K562 (cell line): ENCODE results near the gene DMD. TPM values are rescaled to one million over a fixed set of nuclear protein-coding genes. Genes with fewer than 3 reads are reported as not detected.

Experiments
- ATAC-seq: fragments of 200-7000 bp; cut with Tn5 transposase; 3 replicates; pipeline ENCODE4 v1.9.1; 2020; ENCODE audit warnings: moderate library complexity
- BruUV-seq: library from RNA; stranded (reverse); fragments of 400-500 nt; replicated peaks from 2 replicates; lab custom pipeline; 2021; lab: Mats Ljungman, UMichigan
- CTCF ChIA-PET: fragments of 300-600 bp; formaldehyde crosslinking; extraction: SDS; loops from one replicate; lab custom pipeline; 2021; ENCODE audit warnings: low intra/inter-chr PET ratio; lab: Yijun Ruan, JAX
- POLR2A ChIA-PET: fragments of 300-600, 350-650 bp; sonication (Branson Sonifier 250); formaldehyde crosslinking; extraction: SDS; loops from one replicate; lab custom pipeline; 2021; ENCODE audit warnings: antibody characterized with exemption, inconsistent platforms; lab: Yijun Ruan, JAX
- DNase-seq, 4 experiments: peaks; one replicate each; pipeline versions ENCODE4 v3.0.0 to v3.0.0-alpha.2; 2011 to 2018; ENCODE audit warnings: low spot score in 3 of 4, mixed read lengths in 3 of 4; ENCODE audit errors: extremely low read depth in 1 of 4
- FAIRE-seq: peaks from 2 replicates; lab custom pipeline; 2011; peaks lifted over from hg19 to GRCh38; lab: Jason Lieb, UNC
- H2AFZ ChIP-seq: 2 replicates; pipeline ENCODE4 v1.6.0; 2011; ENCODE audit warnings: low read depth, low read length, control low read depth, inconsistent platforms
- H3K27ac ChIP-seq: fragments of 200-600 bp; 3 replicates; pipeline ENCODE4 v1.8.0; 2011; ENCODE audit warnings: low read depth, mild to moderate bottlenecking, control low read depth, inconsistent platforms, low read length, moderate library complexity, mixed read lengths; ENCODE audit errors: extremely low read depth
- H3K27me3 ChIP-seq, 2 experiments: fragments of 300-600 bp in 1 of 2; 2 replicates in 1 of 2; 3 replicates in 1 of 2; pipeline versions ENCODE4 v1.6.0 to v1.8.0; 2011; ENCODE audit warnings: inconsistent platforms in 2 of 2, low read length in 2 of 2, mild to moderate bottlenecking in 1 of 2, mixed read lengths in 1 of 2, moderate library complexity in 1 of 2; ENCODE audit not compliant: control insufficient read depth in 2 of 2, insufficient read depth in 2 of 2
- H3K36me3 ChIP-seq: fragments of 300-600 bp; 3 replicates; pipeline ENCODE4 v1.8.0; 2011; ENCODE audit warnings: mild to moderate bottlenecking, low read length, inconsistent platforms; ENCODE audit not compliant: control insufficient read depth, insufficient read depth
- H3K4me1 ChIP-seq, 2 experiments: fragments of 200-600 bp in 1 of 2; replicated peaks in 1 of 2; 2 replicates in 1 of 2; 3 replicates in 1 of 2; pipeline versions ENCODE4 v1.5.1 to v1.8.0; 2011; ENCODE audit warnings: inconsistent platforms in 2 of 2, low read length in 2 of 2, mild to moderate bottlenecking in 1 of 2, mixed read lengths in 1 of 2, moderate library complexity in 1 of 2; ENCODE audit not compliant: control insufficient read depth in 2 of 2, insufficient read depth in 2 of 2
- H3K4me2 ChIP-seq: 2 replicates; pipeline ENCODE4 v1.6.1; 2011; ENCODE audit warnings: low read length, control low read depth, inconsistent platforms, mixed read lengths; ENCODE audit not compliant: insufficient read depth
- H3K4me3 ChIP-seq: fragments of 200-600 bp; sonication (generic), shearing (Covaris generic); 2 replicates; pipeline ENCODE4 v1.5.1; 2016; ENCODE audit warnings: control low read depth, inconsistent platforms
- H3K79me2 ChIP-seq: fragments of 200-600 bp; 3 replicates; pipeline ENCODE4 v1.8.0; 2011; ENCODE audit warnings: low read length, inconsistent platforms; ENCODE audit not compliant: control insufficient read depth, insufficient read depth
- H3K9ac ChIP-seq, 2 experiments: 2 replicates each; pipeline versions ENCODE4 v1.6.0 to v1.6.1; 2011; ENCODE audit warnings: low read depth in 2 of 2, low read length in 2 of 2, control low read depth in 1 of 2, inconsistent platforms in 1 of 2, mild to moderate bottlenecking in 1 of 2, mixed read lengths in 1 of 2; ENCODE audit not compliant: insufficient read depth in 1 of 2
- H3K9me1 ChIP-seq: one replicate; pipeline ENCODE4 v1.6.0; 2011; ENCODE audit warnings: inconsistent platforms, mild to moderate bottlenecking, low read length, moderate library complexity; ENCODE audit not compliant: control insufficient read depth, insufficient read depth
- H3K9me3 ChIP-seq: replicated peaks from 2 replicates; pipeline ENCODE4 v1.5.1; 2011; ENCODE audit warnings: low read depth, low read length, inconsistent platforms; ENCODE audit not compliant: control insufficient read depth, insufficient read depth
- H4K20me1 ChIP-seq: replicated peaks from 2 replicates; pipeline ENCODE4 v1.6.1; 2011; ENCODE audit warnings: low read length, inconsistent platforms, mixed read lengths; ENCODE audit not compliant: control insufficient read depth, insufficient read depth
- EGR1 ChIP-seq: fragments of 450-650 bp; conservative IDR thresholded peaks from 2 replicates; pipeline ENCODE4 v1.6.1; 2017; ENCODE audit warnings: mild to moderate bottlenecking
- ELF2 ChIP-seq: fragments of 250-450 bp; sonication (Bioruptor Pico); IDR thresholded peaks from 2 replicates; pipeline ENCODE4 v1.5.0; 2021; ENCODE audit warnings: mild to moderate bottlenecking
- FOSL1 ChIP-seq: fragments of 200-800 bp; sonication (Bioruptor generic); conservative IDR thresholded peaks from 2 replicates; pipeline ENCODE4 v1.6.1; 2016; ENCODE audit warnings: missing genetic modification characterization, missing compliant biosample characterization
- FOXM1 ChIP-seq, 2 experiments: fragments of 450-650 bp in 1 of 2; sonication (generic) in 1 of 2; formaldehyde crosslinking in 1 of 2; IDR thresholded peaks; 2 replicates each; pipeline versions ENCODE4 v1.6.1 to v1.9.0; 2017 to 2022; ENCODE audit warnings: low read depth in 2 of 2, mild to moderate bottlenecking in 2 of 2, missing genetic modification reagents in 1 of 2, moderate library complexity in 1 of 2
- HMGN3 ChIP-seq: IDR thresholded peaks from 2 replicates; pipeline ENCODE4 v1.6.1; 2011; ENCODE audit warnings: borderline replicate concordance, low read depth, mild to moderate bottlenecking, mixed read lengths, low read length; ENCODE audit not compliant: insufficient read length; ENCODE audit errors: extremely low read depth
- HNRNPL ChIP-seq: fragments of 200-400 bp; formaldehyde crosslinking; IDR thresholded peaks from 2 replicates; pipeline ENCODE4 v1.6.1; 2017; ENCODE audit warnings: low read depth, mild to moderate bottlenecking, low read length
- JUND ChIP-seq, 2 experiments: IDR thresholded peaks; 2 replicates in 1 of 2; 3 replicates in 1 of 2; pipeline ENCODE4 v1.6.1; 2011; ENCODE audit warnings: borderline replicate concordance in 2 of 2, low read depth in 2 of 2, low read length in 2 of 2, improper control_type of control experiment in 1 of 2, missing biosample characterization in 1 of 2, missing genetic modification characterization in 1 of 2, missing genetic modification reagents in 1 of 2
- PRMT5 ChIP-seq: sonication (generic); formaldehyde crosslinking; IDR thresholded peaks from 2 replicates; pipeline ENCODE4 v1.5.0; 2020; ENCODE audit warnings: missing genetic modification reagents
- SMARCE1 ChIP-seq: fragments of 450-650 bp; IDR thresholded peaks from 2 replicates; pipeline ENCODE4 v1.7.1; 2016; ENCODE audit warnings: mild to moderate bottlenecking
- STAT5A ChIP-seq: IDR thresholded peaks from 2 replicates; pipeline ENCODE4 v1.6.1; 2012; ENCODE audit warnings: low read length, inconsistent platforms, borderline replicate concordance
- ZNF384 ChIP-seq: IDR thresholded peaks from 2 replicates; pipeline ENCODE4 v1.6.1; 2012; ENCODE audit warnings: low read depth, low read length, improper control_type of control experiment
- WGBS: fragments of 100-300 bp; shearing (Covaris generic); methylation state at CpG from one replicate; pipeline ENCODE4 v1.1.6; 2016; ENCODE audit warnings: low coverage, mixed read lengths; ENCODE audit not compliant: insufficient coverage; ENCODE audit errors: missing lambda C conversion rate; 5-methylcytosine and 5-hydroxymethylcytosine counted together
- in situ Hi-C: fragments of 300-500 bp; cut with MboI; formaldehyde crosslinking; loops from 4 replicates; pipeline ENCODE4 v1.15.0; 2018; ENCODE audit warnings: inconsistent platforms, mixed read lengths
- intact Hi-C: fragments of 100-400 bp; cut with micrococcal nuclease; formaldehyde crosslinking; loops from 2 replicates; pipeline ENCODE4 v1.14.2; 2022
- polyA plus RNA-seq, 8 experiments: library from polyadenylated mRNA; depleted of rRNA in 4 of 8; stranded (reverse) in 5 of 8; unstranded in 3 of 8; fragments of >200 nt; fragmentation: Nextera tagmentation in 2 of 8; fragmentation: Illumina TruSeq in 1 of 8; extraction: Ambion mirVana in 2 of 8; extraction: Trizol in 1 of 8; gene quantifications; 2 replicates each; pipeline versions ENCODE4 v1.2.1 to v1.2.3, GENCODE V29; 2011 to 2014; ENCODE audit warnings: inconsistent platforms in 1 of 8, missing spikeins in 1 of 8
- total RNA-seq, 7 experiments: library from RNA; depleted of rRNA in 6 of 7; stranded (reverse); fragments of >200 nt in 6 of 7; fragmentation: Illumina TruSeq in 2 of 7; extraction: Trizol in 2 of 7; gene quantifications; 2 replicates each; pipeline versions ENCODE4 v1.2.1 to v1.2.3, GENCODE V29; 2011 to 2021; ENCODE audit warnings: low replicate concordance in 1 of 7
- TF ChIP-seq, protein P1 (sequence below): fragments of 450-650 bp; conservative IDR thresholded peaks from 2 replicates; pipeline ENCODE4 v1.6.1; 2016; ENCODE audit warnings: missing genetic modification characterization, low read depth, mild to moderate bottlenecking, control low read depth, missing compliant biosample characterization

DMD gene
- total and polyA plus RNA-seq, 9 of the 15 experiments (the other 6 are each of a cell fraction or from before 2014, with no cell fraction given) = 3.8 to 20.4 (median 11.4) TPM

DNA sequence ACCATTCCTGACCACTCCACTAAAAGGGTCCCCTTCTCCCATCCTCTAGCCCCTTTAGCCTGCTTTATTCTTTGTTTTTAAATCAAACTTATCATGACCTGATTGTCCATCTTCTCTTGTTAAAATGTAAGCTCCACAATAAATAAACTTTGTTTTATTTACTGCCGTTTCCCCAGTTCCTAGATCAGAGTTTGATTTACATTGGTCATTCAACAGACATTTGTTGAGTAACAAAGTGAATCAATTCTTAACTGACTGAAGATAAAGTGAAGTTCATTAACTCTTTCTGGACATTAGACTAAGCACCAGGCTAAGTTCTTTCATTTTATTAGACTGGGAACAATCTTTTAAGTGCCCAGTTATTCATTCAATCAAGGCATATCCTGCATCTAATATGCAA is 1876.4 kb downstream of the DMD start:
- ChIA-PET POLR2A (no interaction called here), CTCF (no interaction called here)
- Histone ChIP-seq H2AFZ (no peak overlapping the region), H3K4me2 (no peak overlapping the region), H4K20me1 (no peaks in the 10 kb centered on the region), H3K9me3 (no peaks in the 10 kb centered on the region), H3K9ac (no peak overlapping the region), H3K4me1 (peaks cover 0 to 9% of the 10 kb centered on the region in 2 experiments; a peak in 3 of 5 replicates), H3K27me3 (no peaks in the 10 kb centered on the region), H3K4me3 (no peak overlapping the region), H3K9me1 (no peaks in the 10 kb centered on the region), H3K27ac (no peak overlapping the region), H3K79me2 (no peaks in the 10 kb centered on the region), H3K36me3 (no peaks in the 10 kb centered on the region)
- DNase-seq (no peak), ATAC-seq (no peak), FAIRE-seq (no peak)
- BruUV-seq = no TSS peak
- TF ChIP-seq HNRNPL (no peak), PRMT5 (CRISPR knock-in tag) (no peak), FOXM1 (IDR thresholded peaks at IDR 0.05; ENCODE audit: low read depth) (no peak), FOXM1 (CRISPR knock-in tag; IDR thresholded peaks at IDR 0.05; ENCODE audit: low read depth) (no peak), STAT5A (no peak), ELF2 (CRISPR knock-in tag) (no peak), SMARCE1 (no peak)
- WGBS = 40% methylated on average over 1 of the region's 1 CpG
- in situ Hi-C loops = no loop called here
- intact Hi-C loops = no loop called here

DNA sequence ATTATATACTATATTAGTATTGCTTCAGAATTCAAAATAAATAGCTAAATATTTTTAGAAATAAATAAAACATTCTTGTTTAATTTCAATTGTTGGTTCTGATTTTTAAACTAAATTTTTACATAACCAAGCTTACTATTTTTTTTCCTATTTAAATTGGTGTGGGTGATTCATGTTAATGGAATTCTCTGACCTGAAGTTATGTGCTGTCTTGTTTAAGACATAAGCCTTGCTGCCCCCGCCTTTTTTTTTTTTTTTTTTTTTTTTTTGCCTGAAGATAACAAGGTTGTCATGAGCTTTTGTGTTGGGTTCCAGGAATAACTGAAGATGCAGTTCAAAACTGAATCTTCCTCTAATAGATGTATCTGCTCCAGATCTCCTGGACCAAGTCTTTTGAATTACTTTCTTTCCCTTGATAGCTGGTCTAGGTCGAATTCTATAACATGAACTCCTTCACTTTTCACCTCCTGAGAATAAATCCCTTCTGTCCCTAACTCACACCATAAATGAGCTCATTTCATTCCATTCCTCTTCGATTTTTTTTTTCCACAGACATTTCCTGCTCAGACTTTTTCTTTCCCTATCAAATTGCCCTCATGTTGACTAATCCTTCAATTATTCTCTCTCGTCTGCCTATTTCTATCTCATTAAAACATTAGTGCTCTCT is 1878.1 kb downstream of the DMD start:
- H3K4me3 ChIP-seq = no peak overlapping the region
- intact Hi-C loops = no loop called here
- ATAC-seq = no peak
- peak in 2 of 4 experiments; percentile 7 to 12 for DNase-seq
- no peak overlapping the region for H2AFZ ChIP-seq
- no TSS peak for BruUV-seq
- ChIA-PET POLR2A (no interaction called here), CTCF (no interaction called here)
- H3K36me3 ChIP-seq = no peaks in the 10 kb centered on the region
- H3K9me1 ChIP-seq = no peaks in the 10 kb centered on the region
- H3K4me2 ChIP-seq = no peak overlapping the region
- in situ Hi-C loops = no loop called here
- no peak for FAIRE-seq
- no peaks in the 10 kb centered on the region for H3K79me2 ChIP-seq
- H3K27me3 ChIP-seq = no peaks in the 10 kb centered on the region
- 11% methylated on average over 4 of the region's 4 CpGs for WGBS
- TF ChIP-seq HMGN3 = no peak
- peak; percentile 23; the same call in 1 of the 2 replicates for TF ChIP-seq EGR1
- peak; percentile 88 for TF ChIP-seq ZNF384
- TF ChIP-seq JUND (IDR thresholded peaks at IDR 0.05; ENCODE audit: borderline replicate concordance, low read depth, low read length) = peak; percentile 49; the same call in 1 of the 2 replicates
- peak; percentile 30; the same call in 1 of the 3 replicates for TF ChIP-seq JUND (tag; IDR thresholded peaks at IDR 0.05; ENCODE audit: borderline replicate concordance, low read depth, low read length)
- peak; percentile 36; the same call in 1 of the 2 replicates for TF ChIP-seq FOSL1 (tag)
- TF ChIP-seq, protein P1, sequence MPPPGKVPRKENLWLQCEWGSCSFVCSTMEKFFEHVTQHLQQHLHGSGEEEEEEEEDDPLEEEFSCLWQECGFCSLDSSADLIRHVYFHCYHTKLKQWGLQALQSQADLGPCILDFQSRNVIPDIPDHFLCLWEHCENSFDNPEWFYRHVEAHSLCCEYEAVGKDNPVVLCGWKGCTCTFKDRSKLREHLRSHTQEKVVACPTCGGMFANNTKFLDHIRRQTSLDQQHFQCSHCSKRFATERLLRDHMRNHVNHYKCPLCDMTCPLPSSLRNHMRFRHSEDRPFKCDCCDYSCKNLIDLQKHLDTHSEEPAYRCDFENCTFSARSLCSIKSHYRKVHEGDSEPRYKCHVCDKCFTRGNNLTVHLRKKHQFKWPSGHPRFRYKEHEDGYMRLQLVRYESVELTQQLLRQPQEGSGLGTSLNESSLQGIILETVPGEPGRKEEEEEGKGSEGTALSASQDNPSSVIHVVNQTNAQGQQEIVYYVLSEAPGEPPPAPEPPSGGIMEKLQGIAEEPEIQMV (tag) = no peak
- no peaks in the 10 kb centered on the region for H4K20me1 ChIP-seq
- H3K27ac ChIP-seq = no peak overlapping the region
- H3K9me3 ChIP-seq = no peaks in the 10 kb centered on the region
- H3K4me1 ChIP-seq = peaks cover 0 to 9% of the 10 kb centered on the region in 2 experiments; a peak in 3 of 5 replicates
- H3K9ac ChIP-seq = no peak overlapping the region
